K562 (cell line): ENCODE measurements around the gene LRMDA.

Experiments
- CREB1 ChIP-seq, 2 experiments: sonication (generic) in 1 of 2; formaldehyde crosslinking in 1 of 2; IDR thresholded peaks; 2 replicates each; pipeline versions ENCODE4 v1.6.1 to v1.8.0; 2012 to 2022; ENCODE audit warnings: inconsistent platforms in 1 of 2, mild to moderate bottlenecking in 1 of 2, missing genetic modification reagents in 1 of 2, moderate library complexity in 1 of 2
- ELF1 ChIP-seq: fragments of 200-800 bp; sonication (Bioruptor generic); IDR thresholded peaks from 2 replicates; pipeline ENCODE4 v1.6.1; 2016; ENCODE audit warnings: missing genetic modification characterization, missing compliant biosample characterization
- FOXK2 ChIP-seq, 2 experiments: fragments of 450-650 bp; IDR thresholded peaks in 1 of 2; conservative IDR thresholded peaks in 1 of 2; 2 replicates each; pipeline ENCODE4 v1.6.1; 2016; ENCODE audit warnings: low read depth in 2 of 2, mild to moderate bottlenecking in 1 of 2
- MEF2D ChIP-seq: conservative IDR thresholded peaks from 2 replicates; pipeline ENCODE4 v1.6.1; 2016; ENCODE audit warnings: low read depth, missing genetic modification characterization, missing compliant biosample characterization
- NR2C1 ChIP-seq, 2 experiments: fragments of 450-650 bp; IDR thresholded peaks; 2 replicates each; pipeline ENCODE4 v1.6.1; 2017; ENCODE audit warnings: mild to moderate bottlenecking in 2 of 2, antibody characterized with exemption in 1 of 2, inconsistent platforms in 1 of 2, missing compliant biosample characterization in 1 of 2, missing genetic modification characterization in 1 of 2
- ZNF644 ChIP-seq: fragments of 200-800 bp; sonication (Bioruptor generic); IDR thresholded peaks from 2 replicates; pipeline ENCODE4 v1.6.1; 2016; ENCODE audit warnings: low read depth, missing genetic modification characterization, missing compliant biosample characterization
- TF ChIP-seq, protein P1 (sequence below), 2 experiments: fragments of 450-650 bp; formaldehyde crosslinking in 1 of 2; IDR thresholded peaks; 2 replicates each; pipeline versions ENCODE4 v1.4.0 to v1.6.1; 2014 to 2020; ENCODE audit warnings: mild to moderate bottlenecking in 2 of 2, borderline replicate concordance in 1 of 2, low read depth in 1 of 2
- TF ChIP-seq, protein P2 (sequence below), 3 experiments: fragments of 200-800 bp in 1 of 3; sonication (Bioruptor generic) in 1 of 3; sonication (generic) in 1 of 3; formaldehyde crosslinking in 1 of 3; IDR thresholded peaks; 2 replicates each; pipeline versions ENCODE4 v1.6.1 to v1.8.0; 2016 to 2022; ENCODE audit warnings: mild to moderate bottlenecking in 2 of 3, missing compliant biosample characterization in 2 of 3, missing genetic modification characterization in 2 of 3, missing genetic modification reagents in 1 of 3
- TF ChIP-seq, protein P3 (sequence below), 3 experiments: IDR thresholded peaks in 2 of 3; conservative IDR thresholded peaks in 1 of 3; 2 replicates each; pipeline ENCODE4 v1.5.1; 2011 to 2012; ENCODE audit warnings: low read length in 3 of 3, mild to moderate bottlenecking in 3 of 3, control low read depth in 2 of 3, improper control_type of control experiment in 1 of 3, inconsistent platforms in 1 of 3, low read depth in 1 of 3, mixed read lengths in 1 of 3, moderate library complexity in 1 of 3; ENCODE audit not compliant: insufficient read depth in 2 of 3

DNA sequence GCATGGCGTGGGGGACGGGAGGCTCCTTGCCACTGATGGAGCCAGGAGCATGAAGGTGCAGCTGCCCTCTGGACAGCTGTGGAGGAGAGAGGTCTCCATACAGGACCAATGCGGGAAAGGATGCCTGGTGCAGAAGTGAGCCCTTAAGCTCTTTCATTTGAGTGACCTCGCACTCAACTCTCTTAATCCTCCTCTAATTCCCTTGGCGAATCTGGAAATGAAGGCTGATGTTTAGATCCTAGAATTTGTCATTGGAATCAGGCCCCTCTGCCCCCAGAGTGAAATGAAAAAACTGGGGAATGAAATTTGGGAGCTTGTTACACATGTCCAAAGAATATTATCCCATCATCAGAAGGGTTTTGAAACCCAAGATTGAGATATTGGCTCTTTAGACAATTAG is 639.5 kb downstream of the LRMDA start:
- TF ChIP-seq CREB1 (IDR thresholded peaks at IDR 0.05) (no peak), CREB1 (CRISPR knock-in tag; IDR thresholded peaks at IDR 0.05) (no peak), ZNF644 (no peak), NR2C1 (IDR thresholded peaks at IDR 0.05) (no peak), NR2C1 (tag; IDR thresholded peaks at IDR 0.05) (no peak), ELF1 (tag) (no peak), FOXK2 (conservative IDR thresholded peaks at IDR 0.05 in 1 of 2, IDR thresholded peaks at IDR 0.05 in 1 of 2; ENCODE audit: low read depth in 2 of 2) (no peak), MEF2D (no peak)
- TF ChIP-seq, protein P1, sequence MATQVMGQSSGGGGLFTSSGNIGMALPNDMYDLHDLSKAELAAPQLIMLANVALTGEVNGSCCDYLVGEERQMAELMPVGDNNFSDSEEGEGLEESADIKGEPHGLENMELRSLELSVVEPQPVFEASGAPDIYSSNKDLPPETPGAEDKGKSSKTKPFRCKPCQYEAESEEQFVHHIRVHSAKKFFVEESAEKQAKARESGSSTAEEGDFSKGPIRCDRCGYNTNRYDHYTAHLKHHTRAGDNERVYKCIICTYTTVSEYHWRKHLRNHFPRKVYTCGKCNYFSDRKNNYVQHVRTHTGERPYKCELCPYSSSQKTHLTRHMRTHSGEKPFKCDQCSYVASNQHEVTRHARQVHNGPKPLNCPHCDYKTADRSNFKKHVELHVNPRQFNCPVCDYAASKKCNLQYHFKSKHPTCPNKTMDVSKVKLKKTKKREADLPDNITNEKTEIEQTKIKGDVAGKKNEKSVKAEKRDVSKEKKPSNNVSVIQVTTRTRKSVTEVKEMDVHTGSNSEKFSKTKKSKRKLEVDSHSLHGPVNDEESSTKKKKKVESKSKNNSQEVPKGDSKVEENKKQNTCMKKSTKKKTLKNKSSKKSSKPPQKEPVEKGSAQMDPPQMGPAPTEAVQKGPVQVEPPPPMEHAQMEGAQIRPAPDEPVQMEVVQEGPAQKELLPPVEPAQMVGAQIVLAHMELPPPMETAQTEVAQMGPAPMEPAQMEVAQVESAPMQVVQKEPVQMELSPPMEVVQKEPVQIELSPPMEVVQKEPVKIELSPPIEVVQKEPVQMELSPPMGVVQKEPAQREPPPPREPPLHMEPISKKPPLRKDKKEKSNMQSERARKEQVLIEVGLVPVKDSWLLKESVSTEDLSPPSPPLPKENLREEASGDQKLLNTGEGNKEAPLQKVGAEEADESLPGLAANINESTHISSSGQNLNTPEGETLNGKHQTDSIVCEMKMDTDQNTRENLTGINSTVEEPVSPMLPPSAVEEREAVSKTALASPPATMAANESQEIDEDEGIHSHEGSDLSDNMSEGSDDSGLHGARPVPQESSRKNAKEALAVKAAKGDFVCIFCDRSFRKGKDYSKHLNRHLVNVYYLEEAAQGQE (IDR thresholded peaks at IDR 0.05; ENCODE audit: borderline replicate concordance) = no peak
- TF ChIP-seq, protein P1 (CRISPR knock-in tag; IDR thresholded peaks at IDR 0.05; ENCODE audit: low read depth) = no peak
- TF ChIP-seq, protein P2, sequence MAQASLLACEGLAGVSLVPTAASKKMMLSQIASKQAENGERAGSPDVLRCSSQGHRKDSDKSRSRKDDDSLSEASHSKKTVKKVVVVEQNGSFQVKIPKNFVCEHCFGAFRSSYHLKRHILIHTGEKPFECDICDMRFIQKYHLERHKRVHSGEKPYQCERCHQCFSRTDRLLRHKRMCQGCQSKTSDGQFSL (CRISPR knock-in tag; IDR thresholded peaks at IDR 0.05) = no peak
- TF ChIP-seq, protein P2 (tag; IDR thresholded peaks at IDR 0.05) = no peak
- TF ChIP-seq, protein P3, sequence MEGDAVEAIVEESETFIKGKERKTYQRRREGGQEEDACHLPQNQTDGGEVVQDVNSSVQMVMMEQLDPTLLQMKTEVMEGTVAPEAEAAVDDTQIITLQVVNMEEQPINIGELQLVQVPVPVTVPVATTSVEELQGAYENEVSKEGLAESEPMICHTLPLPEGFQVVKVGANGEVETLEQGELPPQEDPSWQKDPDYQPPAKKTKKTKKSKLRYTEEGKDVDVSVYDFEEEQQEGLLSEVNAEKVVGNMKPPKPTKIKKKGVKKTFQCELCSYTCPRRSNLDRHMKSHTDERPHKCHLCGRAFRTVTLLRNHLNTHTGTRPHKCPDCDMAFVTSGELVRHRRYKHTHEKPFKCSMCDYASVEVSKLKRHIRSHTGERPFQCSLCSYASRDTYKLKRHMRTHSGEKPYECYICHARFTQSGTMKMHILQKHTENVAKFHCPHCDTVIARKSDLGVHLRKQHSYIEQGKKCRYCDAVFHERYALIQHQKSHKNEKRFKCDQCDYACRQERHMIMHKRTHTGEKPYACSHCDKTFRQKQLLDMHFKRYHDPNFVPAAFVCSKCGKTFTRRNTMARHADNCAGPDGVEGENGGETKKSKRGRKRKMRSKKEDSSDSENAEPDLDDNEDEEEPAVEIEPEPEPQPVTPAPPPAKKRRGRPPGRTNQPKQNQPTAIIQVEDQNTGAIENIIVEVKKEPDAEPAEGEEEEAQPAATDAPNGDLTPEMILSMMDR (IDR thresholded peaks at IDR 0.05 in 2 of 3, conservative IDR thresholded peaks at IDR 0.05 in 1 of 3; ENCODE audit: insufficient read depth in 2 of 3, low read depth in 1 of 3, low read length in 3 of 3) = no peak
